HG03045 (cell line): ENCODE results near the gene TCIRG1.

Source experiments
- ATAC-seq: cut with Tn5 transposase; IDR thresholded peaks from one replicate; pipeline ENCODE4 v1.9.1; 2021; ENCODE audit warnings: mild to moderate bottlenecking, moderate library complexity; ENCODE audit not compliant: unreplicated experiment

The TCIRG1 gene

GRCh38 chr11:68006606-68007166 lies 32.1 kb upstream of the TCIRG1 start:
- ATAC-seq, result no peak

GRCh38 chr11:68007498-68008380 lies 31.1 kb upstream of the TCIRG1 start:
- no peak for ATAC-seq

- ATAC-seq, result no peak
These were observed 30.2 kb upstream of the TCIRG1 start for GRCh38 chr11:68008381-68009337.

GRCh38 chr11:68009391-68010089 lies 29.3 kb upstream of the TCIRG1 start:
- ATAC-seq, result no peak

GRCh38 chr11:68010090-68011041 lies 28.5 kb upstream of the TCIRG1 start, which contains the start of gene ALDH3B1:
TSS of gene ALDH3B1 (plus strand) at chr11:68010327. CDS start at chr11:68015298, 4,971 bp downstream.
- ATAC-seq, result no peak

GRCh38 chr11:68011051-68011943 lies 27.5 kb upstream of the TCIRG1 start:
- no peak for ATAC-seq

- ATAC-seq, result no peak
These were observed 26.6 kb upstream of the TCIRG1 start for GRCh38 chr11:68012044-68012842.

- ATAC-seq, result no peak
These were observed 25.8 kb upstream of the TCIRG1 start for GRCh38 chr11:68012843-68013610.

- no peak for ATAC-seq
These were observed 25.1 kb upstream of the TCIRG1 start for GRCh38 chr11:68013611-68014156.

GRCh38 chr11:68014157-68014946 lies 24.5 kb upstream of the TCIRG1 start:
- no peak for ATAC-seq

GRCh38 chr11:68014947-68015447 lies 23.8 kb upstream of the TCIRG1 start:
- no peak for ATAC-seq

GRCh38 chr11:68015467-68015866 lies 23.4 kb upstream of the TCIRG1 start:
- ATAC-seq, result no peak

GRCh38 chr11:68016161-68016903 lies 22.5 kb upstream of the TCIRG1 start:
- no peak for ATAC-seq

- ATAC-seq, result no peak
These were observed 21.7 kb upstream of the TCIRG1 start for GRCh38 chr11:68016904-68017817.
